IPS-20b (cell line): ENCODE results near the gene FAM43B.
A peak's percentile ranks its signal among the peaks of the same experiment; 100 is the strongest.

Experiments
- H3K27ac ChIP-seq: one replicate; pipeline ENCODE4 v1.5.1; 2013; ENCODE audit warnings: low read length
- H3K27me3 ChIP-seq: 2 replicates; pipeline ENCODE4 v1.6.1; 2013; ENCODE audit warnings: mild to moderate bottlenecking, low read length, inconsistent platforms; ENCODE audit not compliant: insufficient read depth
- H3K36me3 ChIP-seq: 2 replicates; pipeline ENCODE4 v1.6.1; 2013; ENCODE audit warnings: low read depth, mild to moderate bottlenecking, inconsistent platforms, low read length, moderate library complexity; ENCODE audit not compliant: insufficient read depth
- H3K4me1 ChIP-seq: 2 replicates; pipeline ENCODE4 v1.6.1; 2013; ENCODE audit warnings: mild to moderate bottlenecking, control low read depth, inconsistent platforms, low read length, moderate library complexity; ENCODE audit not compliant: insufficient read depth
- H3K4me3 ChIP-seq: 2 replicates; pipeline ENCODE4 v1.5.1; 2013; ENCODE audit warnings: mild to moderate bottlenecking, low read length, inconsistent platforms
- H3K9ac ChIP-seq: 2 replicates; pipeline ENCODE4 v1.6.1; 2013; ENCODE audit warnings: low read depth, mild to moderate bottlenecking, inconsistent platforms, low read length, moderate library complexity
- H3K9me3 ChIP-seq: 2 replicates; pipeline ENCODE4 v1.6.1; 2013; ENCODE audit warnings: mild to moderate bottlenecking, low read depth, low read length, inconsistent platforms; ENCODE audit not compliant: insufficient read depth

The FAM43B gene

DNA sequence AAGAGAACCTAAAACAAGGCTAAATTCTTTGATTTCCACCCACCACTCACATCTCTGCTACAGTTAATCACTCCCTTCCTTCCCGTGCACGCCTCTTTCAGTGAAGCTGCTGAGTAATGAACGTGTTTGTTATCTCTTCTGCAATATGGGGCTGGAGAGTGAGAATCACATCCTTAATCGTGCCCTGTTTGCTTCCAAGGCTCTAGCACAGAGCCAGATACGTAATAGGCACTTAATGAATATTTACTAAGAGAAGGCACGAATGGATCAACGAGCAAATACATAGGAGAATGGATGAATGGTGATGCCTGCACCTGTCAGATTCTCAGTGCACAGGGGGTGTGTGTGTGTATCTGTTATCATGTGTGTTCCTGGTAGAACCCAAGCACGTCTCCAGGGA is 22.1 kb upstream of the FAM43B start:
- Histone ChIP-seq H3K36me3 (no peaks in the 10 kb centered on the region), H3K9me3 (no peaks in the 10 kb centered on the region), H3K27ac (no peak overlapping the region), H3K4me3 (no peak overlapping the region), H3K27me3 (peaks cover 37% of the 10 kb centered on the region), H3K9ac (no peak overlapping the region), H3K4me1 (no peaks in the 10 kb centered on the region)

DNA sequence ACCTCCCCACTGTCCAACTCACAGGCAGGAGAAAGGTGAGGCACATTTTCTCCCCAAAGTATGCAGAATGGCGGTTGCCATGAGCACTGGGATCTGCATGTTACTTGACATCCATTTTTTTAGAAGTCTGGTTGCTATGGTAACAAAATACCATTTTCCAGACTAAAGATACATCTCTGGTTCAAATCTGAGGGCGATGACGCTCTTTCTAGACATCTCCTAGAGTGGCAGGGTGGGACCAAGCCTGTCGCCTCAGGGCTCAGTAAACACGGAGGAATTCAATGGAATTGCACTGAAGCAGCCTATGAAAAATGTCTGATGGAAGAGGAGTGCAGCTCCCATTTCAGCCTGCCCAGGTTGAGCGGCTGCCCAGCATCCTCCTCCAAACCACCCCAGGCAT is 21.5 kb upstream of the FAM43B start:
- H3K4me1 ChIP-seq, result no peaks in the 10 kb centered on the region
- H3K9ac ChIP-seq, result no peak overlapping the region
- no peaks in the 10 kb centered on the region for H3K36me3 ChIP-seq
- no peaks in the 10 kb centered on the region for H3K9me3 ChIP-seq
- H3K27ac ChIP-seq, result no peak overlapping the region
- no peak overlapping the region for H3K4me3 ChIP-seq
- H3K27me3 ChIP-seq, result peaks cover 41% of the 10 kb centered on the region

DNA sequence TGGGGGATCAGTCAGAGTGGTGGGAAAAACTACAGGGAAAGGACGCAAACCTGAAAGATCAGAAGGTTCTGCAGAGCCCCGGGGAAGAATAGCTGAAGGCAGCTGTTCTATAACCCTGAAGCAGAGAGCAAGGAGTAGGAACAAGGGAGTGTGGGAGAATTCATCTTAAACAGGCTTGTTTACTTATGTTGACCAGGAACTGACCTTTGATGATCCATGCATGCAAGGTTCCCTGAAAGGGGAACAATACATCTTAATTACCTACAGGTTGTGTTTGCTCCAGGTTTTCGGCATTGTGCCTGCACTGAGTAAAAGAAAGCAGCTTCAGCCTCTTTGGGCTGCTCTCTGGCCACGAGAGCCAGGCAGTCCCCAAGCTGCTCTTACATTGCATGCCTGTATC is 18.7 kb upstream of the FAM43B start:
- H3K9me3 ChIP-seq, result no peaks in the 10 kb centered on the region
- H3K36me3 ChIP-seq, result no peaks in the 10 kb centered on the region
- no peak overlapping the region for H3K4me3 ChIP-seq
- no peak overlapping the region for H3K9ac ChIP-seq
- H3K27ac ChIP-seq, result no peak overlapping the region
- no peaks in the 10 kb centered on the region for H3K4me1 ChIP-seq
- H3K27me3 ChIP-seq, result peaks cover 38% of the 10 kb centered on the region

DNA sequence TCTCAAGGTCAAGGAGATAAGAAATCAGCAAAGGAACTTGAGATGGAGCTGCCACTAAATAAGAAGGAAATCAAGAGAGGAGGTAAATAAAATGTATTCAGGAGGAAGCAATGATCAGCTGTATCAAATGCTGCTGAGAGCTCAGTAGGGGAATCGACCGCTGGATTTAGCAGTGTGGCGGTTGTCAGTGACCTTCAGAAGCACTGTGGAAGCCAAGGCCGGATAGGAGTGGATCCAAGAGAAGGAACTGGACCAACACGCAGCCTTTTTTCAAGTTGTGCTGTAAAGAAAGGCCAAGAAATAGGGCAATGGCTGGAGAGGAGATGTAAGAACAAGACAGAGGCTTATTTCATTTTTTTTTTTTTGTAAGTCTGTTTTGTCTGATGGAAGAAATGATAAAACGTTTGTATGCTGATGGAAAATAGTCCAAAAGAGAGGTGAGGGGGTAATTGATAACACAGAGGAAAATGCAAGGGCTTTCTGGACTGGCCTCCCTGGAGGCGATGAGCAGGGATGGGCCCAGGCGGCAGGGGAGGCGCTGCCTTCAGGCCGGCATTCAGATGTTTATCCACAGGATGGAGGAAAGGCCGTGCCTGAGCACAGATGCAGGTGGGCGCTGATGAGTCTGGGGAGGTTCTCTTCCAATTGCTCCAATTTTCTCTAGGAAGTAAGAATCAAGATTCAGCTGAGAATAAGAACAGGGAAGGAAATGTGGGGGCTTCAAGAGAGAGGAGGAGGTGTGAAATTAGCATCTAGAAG is 17.5 kb upstream of the FAM43B start:
- H3K27me3 ChIP-seq, result peaks cover 30% of the 10 kb centered on the region

DNA sequence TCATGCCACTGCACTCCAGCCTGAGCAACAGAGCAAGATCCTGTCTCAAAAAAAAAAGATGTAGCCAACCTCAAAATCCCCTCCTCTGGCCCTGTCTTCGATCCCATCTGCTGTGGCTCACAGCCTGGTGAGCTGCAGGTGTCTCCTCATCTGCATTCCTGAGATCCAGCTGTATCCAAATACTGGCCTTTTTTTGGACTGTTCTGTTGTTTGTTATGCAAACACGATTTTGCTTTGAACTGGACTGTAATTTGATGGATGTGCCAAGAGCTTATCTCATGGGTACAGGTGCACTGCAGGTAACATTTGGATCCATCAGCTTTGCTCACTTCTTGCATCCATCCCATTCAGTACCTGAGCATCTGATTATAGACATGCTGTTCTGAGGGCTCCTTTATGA is 14.1 kb upstream of the FAM43B start:
- Histone ChIP-seq H3K9me3 (no peaks in the 10 kb centered on the region), H3K4me1 (no peaks in the 10 kb centered on the region), H3K27ac (no peak overlapping the region), H3K9ac (no peak overlapping the region), H3K27me3 (peaks cover 35% of the 10 kb centered on the region), H3K36me3 (no peaks in the 10 kb centered on the region), H3K4me3 (no peak overlapping the region)

More for the DNA sequence above, 17.5 kb upstream of the FAM43B start:
- Histone ChIP-seq H3K27ac (no peak overlapping the region), H3K36me3 (no peaks in the 10 kb centered on the region), H3K9ac (no peak overlapping the region), H3K4me1 (no peaks in the 10 kb centered on the region), H3K4me3 (no peak overlapping the region), H3K9me3 (no peaks in the 10 kb centered on the region)

DNA sequence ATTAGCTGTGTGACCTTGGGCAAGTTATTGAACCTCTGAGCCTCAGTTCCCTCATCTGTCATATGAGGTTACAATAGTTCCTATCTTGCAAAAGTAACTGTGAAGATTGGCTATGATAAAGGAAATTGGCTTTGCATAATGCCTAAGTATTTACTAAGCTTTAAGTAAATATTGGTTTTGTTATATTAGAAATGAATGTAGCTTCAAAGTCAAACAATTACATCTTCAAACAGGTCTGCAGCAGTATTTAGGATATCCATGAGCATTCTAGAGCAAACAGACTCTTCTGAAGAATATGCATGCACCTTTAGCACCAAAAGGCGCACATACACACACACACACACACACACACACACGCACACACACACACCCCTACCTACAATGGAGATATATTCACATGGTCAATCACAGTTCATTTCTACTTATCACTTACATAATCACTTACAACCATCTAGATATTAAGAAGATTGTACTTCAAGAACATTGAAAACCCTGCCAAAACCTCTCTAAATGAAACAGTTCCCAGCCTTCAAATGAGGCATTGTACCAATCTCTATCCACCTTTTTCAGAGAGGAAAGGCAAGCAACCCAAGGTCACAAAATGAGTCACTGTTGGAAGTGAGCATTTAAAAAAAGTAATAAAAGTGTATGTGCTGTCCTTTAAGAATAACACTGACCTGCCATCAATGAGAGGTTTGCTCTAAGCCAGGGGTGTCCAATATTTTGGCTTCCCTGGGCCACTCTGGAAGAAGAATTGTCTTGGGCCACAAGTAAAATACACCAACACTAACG is 13.4 kb upstream of the FAM43B start:
- Histone ChIP-seq H3K4me3 (no peak overlapping the region), H3K9ac (no peak overlapping the region), H3K9me3 (no peaks in the 10 kb centered on the region), H3K27me3 (peaks cover 35% of the 10 kb centered on the region), H3K36me3 (no peaks in the 10 kb centered on the region), H3K4me1 (no peaks in the 10 kb centered on the region), H3K27ac (no peak overlapping the region)

DNA sequence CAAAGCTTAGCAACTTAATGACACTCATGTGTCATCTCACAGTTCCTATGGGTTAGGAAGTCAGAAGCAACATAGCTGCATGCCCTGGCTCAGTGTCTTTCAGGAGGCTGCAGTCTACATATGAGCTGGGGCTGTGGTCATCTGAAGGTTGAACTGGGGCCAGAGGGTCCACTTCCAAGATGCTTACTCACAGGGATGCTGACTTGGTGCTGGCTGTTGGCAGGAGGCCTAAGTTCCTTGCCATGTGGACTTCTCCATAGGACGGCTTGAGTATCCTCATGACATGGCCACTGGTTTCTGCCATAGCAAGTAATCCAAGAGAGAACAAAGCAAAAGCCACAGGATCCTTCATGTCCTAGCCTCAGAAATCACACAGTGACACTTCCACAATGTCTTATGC is 12.1 kb upstream of the FAM43B start:
- peaks cover 34% of the 10 kb centered on the region for H3K27me3 ChIP-seq
- H3K4me1 ChIP-seq, result no peaks in the 10 kb centered on the region
- no peaks in the 10 kb centered on the region for H3K36me3 ChIP-seq
- H3K9me3 ChIP-seq, result no peaks in the 10 kb centered on the region
- no peak overlapping the region for H3K27ac ChIP-seq
- no peak overlapping the region for H3K4me3 ChIP-seq
- no peak overlapping the region for H3K9ac ChIP-seq

DNA sequence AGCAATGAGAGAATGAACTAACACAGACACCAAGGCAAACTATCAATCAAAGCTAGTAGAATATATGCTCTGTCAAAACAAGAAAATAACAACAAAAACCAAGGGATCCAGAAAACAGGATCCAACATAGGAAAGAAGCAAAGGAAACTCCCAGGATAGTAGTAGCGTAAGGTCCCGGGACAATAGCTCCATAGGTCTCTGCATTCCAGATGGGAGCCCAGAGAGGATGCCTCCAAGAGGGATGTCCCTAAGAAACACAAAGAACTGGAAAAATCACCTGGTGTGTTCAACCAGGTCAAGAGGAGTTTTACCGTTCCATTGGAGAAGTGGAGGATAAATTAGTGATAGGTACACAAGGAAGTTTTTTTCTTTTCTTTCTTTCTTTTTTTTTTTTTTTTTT is 5.7 kb upstream of the FAM43B start:
- H3K27me3 ChIP-seq, result peaks cover 32% of the 10 kb centered on the region
- H3K4me1 ChIP-seq, result no peaks in the 10 kb centered on the region
- H3K27ac ChIP-seq, result no peak overlapping the region
- H3K4me3 ChIP-seq, result no peak overlapping the region
- H3K9ac ChIP-seq, result no peak overlapping the region
- H3K36me3 ChIP-seq, result no peaks in the 10 kb centered on the region
- H3K9me3 ChIP-seq, result no peaks in the 10 kb centered on the region

DNA sequence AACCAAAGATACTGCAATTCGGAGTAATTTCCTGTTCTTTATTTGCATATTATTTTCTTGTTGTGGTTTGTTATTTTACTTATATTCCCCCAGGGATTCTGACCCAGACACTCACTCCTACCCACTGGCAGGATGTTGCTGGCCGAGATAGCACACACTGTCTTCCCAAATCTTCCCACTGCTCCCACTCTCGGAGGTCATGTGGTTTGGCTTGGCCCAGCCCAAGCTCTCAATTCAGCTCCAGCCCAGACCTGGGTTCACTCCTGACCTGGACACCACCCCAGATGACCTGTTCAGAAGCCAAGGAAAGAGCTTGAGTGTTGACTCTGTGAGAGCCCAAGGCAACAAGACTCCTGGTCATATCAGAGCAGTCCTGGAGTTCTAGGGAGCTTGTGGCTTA is 1.2 kb upstream of the FAM43B start:
- Histone ChIP-seq H3K9me3 (no peaks in the 10 kb centered on the region), H3K4me3 (no peak overlapping the region), H3K9ac (no peak overlapping the region), H3K4me1 (no peaks in the 10 kb centered on the region), H3K27me3 (peaks cover 64% of the 10 kb centered on the region), H3K27ac (no peak overlapping the region), H3K36me3 (no peaks in the 10 kb centered on the region)

DNA sequence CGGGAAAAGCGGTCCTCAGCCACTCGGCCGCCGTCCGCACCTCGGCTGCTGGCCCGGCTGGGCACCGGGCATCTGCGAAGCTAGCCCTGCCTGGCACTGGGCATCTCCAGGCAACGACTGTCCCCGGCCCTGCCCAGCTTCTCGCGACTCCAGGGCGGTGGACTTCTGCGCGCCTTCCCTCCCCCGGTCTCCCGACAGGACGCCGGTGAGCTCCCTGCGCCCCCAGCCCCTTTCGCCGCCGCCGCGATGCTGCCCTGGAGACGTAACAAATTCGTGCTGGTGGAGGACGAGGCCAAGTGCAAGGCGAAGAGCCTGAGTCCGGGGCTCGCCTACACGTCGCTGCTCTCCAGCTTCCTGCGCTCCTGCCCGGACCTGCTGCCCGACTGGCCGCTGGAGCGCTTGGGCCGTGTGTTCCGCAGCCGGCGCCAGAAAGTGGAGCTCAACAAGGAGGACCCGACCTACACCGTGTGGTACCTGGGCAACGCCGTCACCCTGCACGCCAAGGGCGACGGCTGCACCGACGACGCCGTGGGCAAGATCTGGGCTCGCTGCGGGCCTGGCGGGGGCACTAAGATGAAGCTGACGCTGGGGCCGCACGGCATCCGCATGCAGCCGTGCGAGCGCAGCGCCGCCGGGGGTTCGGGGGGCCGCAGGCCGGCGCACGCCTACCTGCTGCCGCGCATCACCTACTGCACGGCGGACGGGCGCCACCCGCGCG is 514 bp downstream of the FAM43B start:
- peaks cover 80% of the 10 kb centered on the region for H3K27me3 ChIP-seq
- peak overlapping the region; percentile 77; the same call in 1 of the 2 replicates for H3K4me3 ChIP-seq
- H3K9me3 ChIP-seq, result no peaks in the 10 kb centered on the region
- H3K9ac ChIP-seq, result no peak overlapping the region
- H3K27ac ChIP-seq, result no peak overlapping the region
- no peaks in the 10 kb centered on the region for H3K4me1 ChIP-seq
- H3K36me3 ChIP-seq, result no peaks in the 10 kb centered on the region

DNA sequence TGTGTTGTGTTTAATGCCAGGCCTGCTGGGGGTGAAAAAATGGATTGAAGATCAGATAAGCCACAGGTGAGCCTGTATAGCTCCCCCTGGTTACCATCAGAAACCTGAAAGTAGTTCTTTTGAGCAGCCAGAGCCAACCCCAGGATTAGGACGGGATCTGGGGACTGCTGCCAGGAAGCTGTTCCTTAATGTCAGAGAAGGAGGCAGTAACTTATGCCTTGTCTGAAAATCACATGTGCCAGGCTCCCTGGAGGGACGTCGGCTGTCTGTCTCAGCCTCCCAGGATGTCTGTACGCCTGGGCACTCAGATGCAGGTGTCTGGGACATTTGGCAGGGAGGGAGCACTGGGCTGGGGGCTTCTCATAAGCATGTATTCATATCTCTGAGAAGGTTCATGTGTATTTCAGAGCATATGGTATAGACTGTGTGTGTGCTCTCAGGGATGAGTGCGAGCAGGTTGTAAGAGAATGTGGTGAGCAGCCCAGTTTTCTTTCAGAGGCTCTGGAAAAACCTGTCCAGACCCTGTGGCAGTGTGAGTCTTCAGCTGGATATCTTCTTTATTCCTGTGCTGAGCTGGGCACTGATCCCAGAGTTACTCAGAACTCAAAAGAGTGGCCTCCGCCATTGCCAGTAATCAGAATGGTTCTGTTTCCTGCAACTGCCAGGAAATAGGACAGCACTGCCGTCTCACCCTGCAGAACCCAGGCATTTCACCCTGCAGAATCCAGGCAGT is 2.8 kb downstream of the FAM43B start:
- H3K36me3 ChIP-seq, result no peaks in the 10 kb centered on the region
- H3K9ac ChIP-seq, result no peak overlapping the region
- no peaks in the 10 kb centered on the region for H3K4me1 ChIP-seq
- no peak overlapping the region for H3K4me3 ChIP-seq
- H3K27me3 ChIP-seq, result peaks cover 80% of the 10 kb centered on the region
- H3K27ac ChIP-seq, result no peak overlapping the region
- H3K9me3 ChIP-seq, result no peaks in the 10 kb centered on the region
